AG10803 (cell line): ENCODE measurements around the gene SPACA4.

Experiments
- DNase-seq: peaks from one replicate; pipeline ENCODE4 v3.0.0; 2010; ENCODE audit warnings: low read depth
- H3K4me3 ChIP-seq: 2 replicates; pipeline ENCODE4 v1.5.1; 2011; ENCODE audit warnings: mild to moderate bottlenecking, low read length, control low read depth
- TF ChIP-seq, protein P1 (sequence below): conservative IDR thresholded peaks from 2 replicates; pipeline ENCODE4 v1.5.1; 2011; ENCODE audit warnings: mild to moderate bottlenecking, low read length, control low read depth, inconsistent platforms

SPACA4 gene

DNA sequence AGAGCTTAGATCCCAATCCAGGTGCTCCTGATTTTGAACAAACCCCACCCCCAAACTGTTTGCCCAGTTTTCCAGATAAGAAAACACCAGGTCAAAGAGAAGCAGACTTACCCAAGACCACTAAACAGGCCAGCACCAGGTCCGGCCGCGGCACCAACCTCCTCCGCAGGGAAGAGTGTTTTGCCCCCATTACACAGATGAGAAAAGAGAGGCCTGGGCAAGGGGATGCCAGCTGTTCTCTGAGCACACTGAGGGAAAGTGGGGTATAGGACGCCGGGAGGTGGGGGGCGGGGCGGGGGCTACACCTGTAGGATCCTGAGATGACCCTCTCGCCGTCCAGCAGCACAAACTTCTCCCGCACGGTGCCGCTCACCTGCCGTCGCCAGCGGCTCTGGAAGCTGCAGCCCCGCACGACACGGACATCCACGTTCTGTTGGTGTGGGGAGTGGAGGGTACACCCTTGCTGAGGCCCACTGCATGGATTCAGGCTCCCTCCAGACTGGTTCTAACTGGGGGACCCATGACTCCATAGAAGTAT, 3.1 kb downstream of the SPACA4 start:
- no peak overlapping the region for H3K4me3 ChIP-seq
- DNase-seq = no peak
- TF ChIP-seq, protein P1, sequence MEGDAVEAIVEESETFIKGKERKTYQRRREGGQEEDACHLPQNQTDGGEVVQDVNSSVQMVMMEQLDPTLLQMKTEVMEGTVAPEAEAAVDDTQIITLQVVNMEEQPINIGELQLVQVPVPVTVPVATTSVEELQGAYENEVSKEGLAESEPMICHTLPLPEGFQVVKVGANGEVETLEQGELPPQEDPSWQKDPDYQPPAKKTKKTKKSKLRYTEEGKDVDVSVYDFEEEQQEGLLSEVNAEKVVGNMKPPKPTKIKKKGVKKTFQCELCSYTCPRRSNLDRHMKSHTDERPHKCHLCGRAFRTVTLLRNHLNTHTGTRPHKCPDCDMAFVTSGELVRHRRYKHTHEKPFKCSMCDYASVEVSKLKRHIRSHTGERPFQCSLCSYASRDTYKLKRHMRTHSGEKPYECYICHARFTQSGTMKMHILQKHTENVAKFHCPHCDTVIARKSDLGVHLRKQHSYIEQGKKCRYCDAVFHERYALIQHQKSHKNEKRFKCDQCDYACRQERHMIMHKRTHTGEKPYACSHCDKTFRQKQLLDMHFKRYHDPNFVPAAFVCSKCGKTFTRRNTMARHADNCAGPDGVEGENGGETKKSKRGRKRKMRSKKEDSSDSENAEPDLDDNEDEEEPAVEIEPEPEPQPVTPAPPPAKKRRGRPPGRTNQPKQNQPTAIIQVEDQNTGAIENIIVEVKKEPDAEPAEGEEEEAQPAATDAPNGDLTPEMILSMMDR = no peak

GRCh38 chr19:48611872-48612271, 5.3 kb downstream of the SPACA4 start:
- DNase-seq = no peak
- H3K4me3 ChIP-seq = no peak overlapping the region
- TF ChIP-seq, protein P1 = no peak

- no peak overlapping the region for H3K4me3 ChIP-seq
- TF ChIP-seq, protein P1 = no peak
- DNase-seq = no peak
Measured at GRCh38 chr19:48613024-48613851, 6.7 kb downstream of the SPACA4 start.

GRCh38 chr19:48613852-48614435, 7.4 kb downstream of the SPACA4 start:
- TF ChIP-seq, protein P1 = no peak
- DNase-seq = no peak
- no peak overlapping the region for H3K4me3 ChIP-seq

GRCh38 chr19:48614436-48615230, 8.1 kb downstream of the SPACA4 start, which contains the start of gene FAM83E:
Gene FAM83E (minus strand): TSS chr19:48615076. CDS start chr19:48613372, 1,704 bp downstream.
- H3K4me3 ChIP-seq = no peak within 1 kb of the TSS
- TF ChIP-seq, protein P1 = no peak
- no peak for DNase-seq

- DNase-seq = no peak
- H3K4me3 ChIP-seq = no peak overlapping the region
- TF ChIP-seq, protein P1 = no peak
Measured at GRCh38 chr19:48615231-48616040, 8.9 kb downstream of the SPACA4 start.
